PC-9 (cell line): Measurements from ENCODE around the gene GALNT16. TPM values are rescaled to one million over a fixed set of nuclear protein-coding genes. Genes with fewer than 3 reads are reported as not detected.

ENCODE experiments used
- BruUV-seq: library from RNA; stranded (reverse); fragments of 400-500 nt; replicated peaks from 2 replicates; lab custom pipeline; 2021; lab: Mats Ljungman, UMichigan
- CTCF ChIA-PET: fragments of 300-600 bp; sonication (Branson Sonifier 250); formaldehyde crosslinking; loops from one replicate; lab custom pipeline; 2022; ENCODE audit warnings: antibody characterized with exemption; lab: Charles Lee
- POLR2A ChIA-PET: fragments of 300-600 bp; sonication (Branson Sonifier 250); formaldehyde crosslinking; loops from one replicate; lab custom pipeline; 2022; ENCODE audit warnings: antibody characterized with exemption; ENCODE audit not compliant: unreplicated experiment; lab: Charles Lee
- DNase-seq, 2 experiments: peaks; one replicate each; pipeline versions ENCODE4 v3.0.0 to v3.0.0-alpha.2; 2015 to 2022; ENCODE audit warnings: mixed read lengths in 1 of 2
- H2AFZ ChIP-seq: fragments of 200-600 bp; sonication (generic); 2 replicates; pipeline ENCODE4 v1.8.1; 2017; ENCODE audit warnings: antibody characterized with exemption
- H3F3A ChIP-seq: fragments of 200-600 bp; sonication (generic); 2 replicates; pipeline ENCODE4 v1.8.1; 2017; ENCODE audit warnings: antibody characterized with exemption, mild to moderate bottlenecking, low read depth; ENCODE audit not compliant: insufficient read depth
- H3K27ac ChIP-seq: fragments of 200-600 bp; sonication (generic); 2 replicates; pipeline ENCODE4 v1.6.1; 2016; ENCODE audit warnings: mixed run types
- H3K27me3 ChIP-seq: fragments of 200-600 bp; sonication (generic); 2 replicates; pipeline ENCODE4 v1.6.1; 2016; ENCODE audit warnings: low read depth, mixed run types; ENCODE audit not compliant: insufficient read depth
- H3K36me3 ChIP-seq: fragments of 200-600 bp; sonication (generic); 2 replicates; pipeline ENCODE4 v1.6.1; 2016; ENCODE audit warnings: low read depth, mixed run types
- H3K4me1 ChIP-seq: fragments of 200-600 bp; sonication (generic); replicated peaks from 2 replicates; pipeline ENCODE4 v1.6.1; 2016; ENCODE audit warnings: mixed run types; ENCODE audit not compliant: insufficient read depth
- H3K4me2 ChIP-seq: fragments of 200-600 bp; sonication (generic); 2 replicates; pipeline ENCODE4 v1.6.1; 2017; ENCODE audit warnings: mixed run types
- H3K4me3 ChIP-seq: fragments of 200-600 bp; sonication (generic); 2 replicates; pipeline ENCODE4 v1.6.1; 2016; ENCODE audit warnings: mixed run types
- H3K79me2 ChIP-seq: fragments of 200-600 bp; sonication (generic); 2 replicates; pipeline ENCODE4 v1.6.1; 2017; ENCODE audit warnings: low read depth, mixed run types
- H3K9me2 ChIP-seq: fragments of 200-600 bp; sonication (generic); 2 replicates; pipeline ENCODE4 v1.8.1; 2017; ENCODE audit warnings: mild to moderate bottlenecking; ENCODE audit not compliant: insufficient read depth
- H3K9me3 ChIP-seq: fragments of 200-600 bp; sonication (generic); 2 replicates; pipeline ENCODE4 v1.8.1; 2016; ENCODE audit warnings: low read depth; ENCODE audit not compliant: insufficient read depth
- H4K20me1 ChIP-seq: fragments of 200-600 bp; sonication (generic); 2 replicates; pipeline ENCODE4 v1.8.1; 2017; ENCODE audit not compliant: insufficient read depth
- CTCF ChIP-seq: fragments of 200-600 bp; sonication (generic); conservative IDR thresholded peaks from 2 replicates; pipeline ENCODE4 v1.6.1; 2017; ENCODE audit warnings: mixed run types, antibody characterized with exemption, mild to moderate bottlenecking, moderate library complexity
- EZH2 ChIP-seq: fragments of 200-600 bp; sonication (generic); IDR thresholded peaks from 2 replicates; pipeline ENCODE4 v1.8.0; 2017; ENCODE audit warnings: antibody characterized with exemption, low read depth
- intact Hi-C: fragments of 100-400 bp; cut with micrococcal nuclease; formaldehyde crosslinking; loops from one replicate; pipeline ENCODE4 v1.10.0; 2022; ENCODE audit not compliant: unreplicated experiment
- total RNA-seq: library from RNA; stranded (reverse); gene quantifications from 2 replicates; pipeline ENCODE4 v1.2.3, GENCODE V29; 2021

GALNT16 gene
- total RNA-seq, 1 experiment from 2014 or later = 22.8 TPM

DNA sequence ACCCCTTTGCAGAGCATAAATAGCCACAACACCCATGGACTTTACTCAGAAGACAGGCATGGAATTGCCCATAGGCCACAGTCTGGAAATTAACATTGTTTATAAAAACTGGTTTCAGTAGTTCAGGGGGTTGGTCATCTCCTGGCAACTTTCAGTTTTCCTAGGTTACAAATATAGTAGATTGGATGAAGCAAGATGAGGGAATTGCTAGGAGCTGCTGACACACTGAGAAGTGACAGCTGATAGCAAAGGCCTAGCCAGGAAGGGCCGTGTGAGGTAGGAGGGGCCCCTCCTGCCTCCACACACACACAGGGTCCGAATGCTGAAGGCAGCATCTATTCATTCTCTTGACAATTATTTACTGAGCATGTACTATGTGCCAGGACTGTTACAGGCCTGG, 8.3 kb downstream of the GALNT16 start:
- Histone ChIP-seq H3K36me3 (no peaks in the 10 kb centered on the region), H3K9me2 (no peaks in the 10 kb centered on the region), H3K27ac (no peak overlapping the region), H3K9me3 (no peaks in the 10 kb centered on the region), H3K79me2 (no peaks in the 10 kb centered on the region), H3K4me2 (no peak overlapping the region), H3F3A (peaks cover 6% of the 10 kb centered on the region; the same call in 1 of the 2 replicates), H3K27me3 (0 out of 2 replicates have a peak, but pooled peaks cover 7% of the 10 kb centered on the region), H3K4me3 (no peak overlapping the region), H2AFZ (no peak overlapping the region), H3K4me1 (peaks cover 15% of the 10 kb centered on the region; the same call in 1 of the 2 replicates), H4K20me1 (no peaks in the 10 kb centered on the region)
- CTCF ChIA-PET = no interaction called here
- TF ChIP-seq CTCF (no peak), EZH2 (no peak)
- POLR2A ChIA-PET = no interaction called here
- no peak for DNase-seq
- intact Hi-C loops = no loop called here
- BruUV-seq = no TSS peak

- Histone ChIP-seq H3K4me3 (no peak overlapping the region), H3K27me3 (0 out of 2 replicates have a peak, but pooled peaks cover 5% of the 10 kb centered on the region), H3K9me2 (no peaks in the 10 kb centered on the region), H3K4me1 (peaks cover 15% of the 10 kb centered on the region; the same call in 1 of the 2 replicates), H3K27ac (no peak overlapping the region), H3K9me3 (no peaks in the 10 kb centered on the region), H2AFZ (no peak overlapping the region), H3K79me2 (no peaks in the 10 kb centered on the region), H3K4me2 (no peak overlapping the region), H4K20me1 (no peaks in the 10 kb centered on the region), H3F3A (peaks cover 6% of the 10 kb centered on the region; the same call in 1 of the 2 replicates), H3K36me3 (no peaks in the 10 kb centered on the region)
- ChIA-PET POLR2A (no interaction called here), CTCF (no interaction called here)
- TF ChIP-seq CTCF = no peak
- intact Hi-C loops = no loop called here
- no peak for DNase-seq
- BruUV-seq = no TSS peak
Observed at GRCh38 chr14:69268763-69269162, 8.8 kb downstream of the GALNT16 start.

- Histone ChIP-seq H4K20me1 (no peaks in the 10 kb centered on the region), H3K4me3 (no peak overlapping the region), H3K27ac (no peak overlapping the region), H2AFZ (no peak overlapping the region), H3K27me3 (no peaks in the 10 kb centered on the region), H3K79me2 (no peaks in the 10 kb centered on the region), H3K9me3 (no peaks in the 10 kb centered on the region), H3K4me2 (no peak overlapping the region), H3K4me1 (peaks cover 15% of the 10 kb centered on the region; the same call in 1 of the 2 replicates), H3F3A (peaks cover 6% of the 10 kb centered on the region; the same call in 1 of the 2 replicates), H3K9me2 (no peaks in the 10 kb centered on the region), H3K36me3 (no peaks in the 10 kb centered on the region)
- ChIA-PET CTCF (no interaction called here), POLR2A (no interaction called here)
- TF ChIP-seq EZH2 (no peak), CTCF (no peak)
- DNase-seq = no peak
- intact Hi-C loops = no loop called here
- BruUV-seq = no TSS peak
Observed at GRCh38 chr14:69269381-69269780, 9.4 kb downstream of the GALNT16 start.
